Hepatocyte (in vitro differentiated cells): ENCODE data around the gene ZNF564.

Experiments
- CTCF ChIP-seq: fragments of 200-600 bp; sonication (generic); IDR thresholded peaks from 2 replicates; pipeline ENCODE4 v1.5.1; 2016; ENCODE audit warnings: antibody characterized with exemption, mild to moderate bottlenecking; ENCODE audit not compliant: poor library complexity
- EZH2phosphoT487 ChIP-seq: fragments of 200-600 bp; sonication (generic); IDR thresholded peaks from one replicate; pipeline ENCODE4 v1.6.1; 2018; ENCODE audit warnings: antibody characterized with exemption, mild to moderate bottlenecking, low read depth, moderate library complexity; ENCODE audit not compliant: unreplicated experiment, severe bottlenecking

- TF ChIP-seq CTCF = no peak
- no peak for TF ChIP-seq EZH2phosphoT487
These were observed at the start of gene ZNF564 for GRCh38 chr19:12551060-12551832.
